Measurements from ENCODE around the gene SYNGAP1. TPM values are rescaled to one million over a fixed set of nuclear protein-coding genes. Genes with fewer than 3 reads are reported as not detected.

The SYNGAP1 gene
- total and polyA plus RNA-seq, 2 of the 4 experiments (the other 2 are of a cell fraction), result 1.4 to 17.0 TPM

- no peak overlapping the region for H3K4ac ChIP-seq (ENCODE audit: low read depth, low read length)
- no peak overlapping the region for H3K4me3 ChIP-seq (ENCODE audit: insufficient read depth, low read depth, low read length)
- no peak overlapping the region for H3K9ac ChIP-seq (ENCODE audit: low read depth, low read length)
- intact Hi-C loops (cut with micrococcal nuclease), result no loop called here
- H2BK5ac ChIP-seq (ENCODE audit: low read depth, low read length, poor library complexity, severe bottlenecking), result no peak overlapping the region
- no peak overlapping the region for H4K8ac ChIP-seq (ENCODE audit: low read depth in 2 of 2, low read length in 2 of 2)
- H2AFZ ChIP-seq (replicated peaks; ENCODE audit: low read length, poor library complexity), result peak overlapping the region; percentile 55
- H3K18ac ChIP-seq (ENCODE audit: low read depth, low read length), result no peak overlapping the region
- H4K91ac ChIP-seq (ENCODE audit: insufficient read depth, low read depth, low read length), result no peak overlapping the region
- in situ Hi-C loops (cut with MboI; ENCODE audit: low sequenced_read_pairs), result no loop called here
- no peak overlapping the region for H3K56ac ChIP-seq (ENCODE audit: extremely low read depth, insufficient read depth, low read length)
- ATAC-seq (ENCODE audit: low read depth) (no peak), DNase-seq (no peak)
- H3K79me1 ChIP-seq (ENCODE audit: low read depth in 1 of 2, low read length in 2 of 2), result peaks cover 15 to 39% of the 10 kb centered on the region in 2 experiments; a peak in 3 of 4 replicates
- no peak for TF ChIP-seq BHLHE40 (IDR thresholded peaks at IDR 0.05; ENCODE audit: low read depth, low read length)
- no peak for TF ChIP-seq RCOR1 (IDR thresholded peaks at IDR 0.05; ENCODE audit: insufficient replicate concordance, low read length)
- no peaks in the 10 kb centered on the region; the same call in 1 of the 2 replicates for H4K20me1 ChIP-seq (ENCODE audit: insufficient read depth, low read length)
- dilution Hi-C loops (cut with HindIII; ENCODE audit: low sequenced_read_pairs, unreplicated experiment), result no loop called here
- no peak overlapping the region for H3K14ac ChIP-seq (replicated peaks; ENCODE audit: low read depth, low read length)
- H3K9me1 ChIP-seq (ENCODE audit: insufficient read depth, low read length), result no peaks in the 10 kb centered on the region
- no peak overlapping the region for H3K4me2 ChIP-seq (ENCODE audit: low read depth, low read length)
- H3K36me3 ChIP-seq (ENCODE audit: control insufficient read depth, insufficient read depth, low read length), result peaks cover 21% of the 10 kb centered on the region
- no peaks in the 10 kb centered on the region for H3K4me1 ChIP-seq (ENCODE audit: control insufficient read depth, insufficient read depth, low read length)
- no peak overlapping the region for H4K5ac ChIP-seq (ENCODE audit: low read depth, low read length)
- no peaks in the 10 kb centered on the region for H3K9me3 ChIP-seq (ENCODE audit: control insufficient read depth, insufficient read depth, low read length)
- CTCF ChIA-PET, result no interaction called here
- H3K23ac ChIP-seq (ENCODE audit: low read depth, low read length), result no peak overlapping the region
- H3K27ac ChIP-seq (ENCODE audit: insufficient read depth, low read length), result no peak overlapping the region
- POLR2A ChIA-PET (ENCODE audit: unreplicated experiment), result no interaction called here
- peak overlapping the region; percentile 52 for H2AK9ac ChIP-seq (replicated peaks; ENCODE audit: low read depth, low read length, poor library complexity)
- no peak overlapping the region for H2BK20ac ChIP-seq (ENCODE audit: low read depth, low read length)
- no peak overlapping the region for H2BK15ac ChIP-seq (ENCODE audit: low read depth, low read length)
- no peak overlapping the region for H2AK5ac ChIP-seq (ENCODE audit: low read depth, low read length)
- BruUV-seq (replicated peaks), result no TSS peak
- H2BK120ac ChIP-seq (ENCODE audit: low read depth, low read length), result no peak overlapping the region
- 95% methylated on average over 9 of the region's 15 CpGs; no CpG with 5 or more reads in 1 of the 2 experiments for WGBS, 2 experiments (ENCODE audit: extremely low coverage in 2 of 2, insufficient read length in 1 of 2)
- H3K27me3 ChIP-seq (ENCODE audit: control insufficient read depth, insufficient read depth, low read length), result no peaks in the 10 kb centered on the region
Observed at GRCh38 chr6:33405386-33405940, 14.4 kb upstream of the SYNGAP1 start.
